Inflammatory macrophage treated with lipopolysaccharide for 4 hours (primary cell): ENCODE data around the gene HNRNPDL.
"Not testable (repeated sequence)": the region's sequence is repeated elsewhere in the genome, so short reads cannot be mapped to it uniquely, and the experiment has no call there.

ENCODE experiments used
- DNase-seq: peaks from one replicate; pipeline ENCODE4 v3.0.0-alpha.2; 2020

HNRNPDL gene

GRCh38 chr4:82431831-82432230 is 1.6 kb upstream of the HNRNPDL start:
- no peak for DNase-seq

GRCh38 chr4:82430964-82431745 is 893 bp upstream of the HNRNPDL start:
- DNase-seq = no peak

GRCh38 chr4:82429728-82430192 is 502 bp downstream of the HNRNPDL start:
- no peak for DNase-seq

- DNase-seq = peak; percentile 94
These were observed 1.1 kb downstream of the HNRNPDL start for GRCh38 chr4:82428969-82429727.

- DNase-seq = no peak
These were observed 1.7 kb downstream of the HNRNPDL start for GRCh38 chr4:82428526-82428968.

- no peak for DNase-seq
These were observed 4.8 kb downstream of the HNRNPDL start for GRCh38 chr4:82425478-82425877.

GRCh38 chr4:82423245-82424054 is 6.8 kb downstream of the HNRNPDL start:
- DNase-seq = no peak

- no peak for DNase-seq
These were observed 7.6 kb downstream of the HNRNPDL start for GRCh38 chr4:82422616-82423015.

- DNase-seq = no peak
These were observed 8.3 kb downstream of the HNRNPDL start for GRCh38 chr4:82421796-82422560.

- no peak for DNase-seq
These were observed 10.8 kb downstream of the HNRNPDL start for GRCh38 chr4:82419451-82419850.

GRCh38 chr4:82415922-82416365 is 14.3 kb downstream of the HNRNPDL start:
- DNase-seq = no peak

GRCh38 chr4:82415061-82415460 is 15.2 kb downstream of the HNRNPDL start:
- not testable (repeated sequence) for DNase-seq

GRCh38 chr4:82403725-82404124 is 26.5 kb downstream of the HNRNPDL start:
- no peak for DNase-seq

- no peak for DNase-seq
These were observed 28.0 kb downstream of the HNRNPDL start for GRCh38 chr4:82402196-82402775.

- no peak for DNase-seq
These were observed 28.7 kb downstream of the HNRNPDL start for GRCh38 chr4:82401600-82401999.

- DNase-seq = no peak
These were observed 32.0 kb downstream of the HNRNPDL start for GRCh38 chr4:82398263-82398662.

GRCh38 chr4:82397527-82397926 is 32.7 kb downstream of the HNRNPDL start:
- DNase-seq = no peak

- no peak for DNase-seq
These were observed 35.4 kb downstream of the HNRNPDL start for GRCh38 chr4:82394896-82395295.

GRCh38 chr4:82390061-82390460 is 40.2 kb downstream of the HNRNPDL start:
- not testable (repeated sequence) for DNase-seq

- DNase-seq = no peak
These were observed 41.9 kb downstream of the HNRNPDL start for GRCh38 chr4:82388405-82388804.

- DNase-seq = not testable (repeated sequence)
These were observed 44.0 kb downstream of the HNRNPDL start for GRCh38 chr4:82386312-82386711.

- DNase-seq = peak; percentile 13
These were observed 47.5 kb downstream of the HNRNPDL start for GRCh38 chr4:82382751-82383150.
